DMS 273 (cell line): Measurements from ENCODE around the gene PTH2R.

ENCODE experiments used
- DNase-seq: peaks from one replicate; lab custom pipeline; 2025; ENCODE audit not compliant: unreplicated experiment; lab: John Stamatoyannopoulos, UW

The PTH2R gene

GRCh38 chr2:208541989-208542464 is 135.4 kb downstream of the PTH2R start:
- DNase-seq = no peak

- DNase-seq = no peak
Measured at GRCh38 chr2:208542465-208543041, 136.0 kb downstream of the PTH2R start.
